HL-60/S4 treated with retinoic acid at 250 ng/mL for 4 days and 3 days (cell line): ENCODE measurements around the gene EIF4G3.
"Not testable (repeated sequence)": the region's sequence is repeated elsewhere in the genome, so short reads cannot be mapped to it uniquely, and the experiment has no call there.

Experiments
- in situ Hi-C: fragments of 300-500 bp; cut with MboI; formaldehyde crosslinking; loops from 2 replicates; pipeline ENCODE4 v1.7.0; 2022; ENCODE audit warnings: low sequenced_read_pairs

Gene EIF4G3

GRCh38 chr1:20837554-20838192, 339.0 kb downstream of the EIF4G3 start:
- in situ Hi-C loops = no loop called here

GRCh38 chr1:20836230-20836629, 340.5 kb downstream of the EIF4G3 start:
- in situ Hi-C loops = no loop called here

GRCh38 chr1:20834780-20835179, 341.9 kb downstream of the EIF4G3 start:
- in situ Hi-C loops = no loop called here

- in situ Hi-C loops = no loop called here
These were observed 342.5 kb downstream of the EIF4G3 start for GRCh38 chr1:20834192-20834591.

- in situ Hi-C loops = no loop called here
These were observed 346.3 kb downstream of the EIF4G3 start for GRCh38 chr1:20830378-20830777.

DNA sequence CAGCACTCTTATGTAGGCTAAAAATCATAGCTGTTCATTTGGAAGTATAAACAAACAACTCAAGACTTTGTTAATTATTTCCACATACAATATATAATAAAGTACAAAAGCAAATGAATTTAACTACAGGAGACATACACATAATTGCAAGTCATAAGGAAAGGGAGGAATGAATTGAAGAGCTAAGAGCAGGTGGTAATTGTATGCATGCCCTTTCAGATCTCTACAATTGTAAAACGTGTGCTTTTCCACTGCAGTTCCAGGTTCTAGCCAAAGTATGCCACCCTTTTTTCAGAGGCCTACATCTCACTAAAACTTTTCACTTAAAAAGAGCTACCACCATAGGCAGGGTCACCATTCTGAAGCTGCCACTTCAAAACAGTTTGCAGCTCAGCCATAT, 346.8 kb downstream of the EIF4G3 start:
- in situ Hi-C loops = no loop called here

DNA sequence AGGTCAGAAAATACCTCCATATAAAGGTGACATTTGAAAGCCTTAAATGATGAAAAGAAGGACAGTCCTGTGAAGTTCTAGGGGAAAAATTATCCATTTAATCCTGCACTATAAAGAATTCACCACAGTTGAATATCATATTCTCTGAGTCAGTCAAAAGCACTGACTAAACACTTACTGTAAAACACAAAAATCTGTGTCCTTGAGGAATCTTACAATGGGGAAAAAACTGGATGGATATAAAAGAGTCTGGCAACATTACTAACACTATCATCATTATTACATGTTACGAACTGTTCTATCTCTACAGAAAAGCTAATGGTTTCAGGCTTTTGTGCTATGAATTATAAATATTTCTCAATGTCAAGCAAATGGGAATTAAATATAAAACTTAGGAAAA, 347.2 kb downstream of the EIF4G3 start:
- in situ Hi-C loops = no loop called here

- in situ Hi-C loops = no loop called here
These were observed 352.9 kb downstream of the EIF4G3 start for GRCh38 chr1:20823845-20824244.

DNA sequence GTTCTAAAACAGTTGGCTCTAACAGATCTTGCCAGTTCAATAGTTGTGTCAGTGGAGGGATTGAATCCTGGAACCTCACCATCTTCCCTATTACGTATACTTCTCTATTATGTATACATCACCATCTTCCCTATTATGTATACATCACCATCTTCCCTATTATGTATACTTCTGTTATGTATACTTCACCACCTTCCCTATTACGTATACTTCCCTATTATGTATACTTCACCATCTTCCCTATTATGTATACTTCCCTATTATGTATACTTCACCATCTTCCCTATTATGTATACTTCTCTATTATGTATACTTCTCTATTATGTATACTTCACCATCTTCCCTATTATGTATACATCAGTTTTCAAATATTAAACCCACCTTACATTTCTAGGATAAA, 355.2 kb downstream of the EIF4G3 start:
- in situ Hi-C loops = no loop called here

DNA sequence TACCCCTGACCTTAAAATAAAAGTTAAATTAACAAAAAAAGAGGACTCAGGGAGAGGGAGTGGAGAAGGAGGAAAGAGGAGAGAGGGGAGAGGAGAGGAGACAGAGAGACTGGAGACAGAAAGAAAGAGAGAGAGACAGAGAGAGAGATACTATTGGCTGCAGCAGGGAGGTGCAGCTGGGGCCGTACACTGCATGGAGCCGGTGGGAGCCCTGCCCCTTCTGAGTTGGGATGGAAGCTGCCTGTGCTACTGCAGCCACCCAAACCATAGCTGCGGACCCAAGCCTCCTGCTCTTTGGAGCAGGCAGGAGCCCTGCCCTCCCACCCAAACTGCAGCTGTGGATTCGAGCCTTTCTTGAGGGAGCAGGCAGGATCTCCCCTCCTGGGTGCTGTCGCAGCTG, 356.9 kb downstream of the EIF4G3 start:
- in situ Hi-C loops = no loop called here

- in situ Hi-C loops = no loop called here
These were observed 362.2 kb downstream of the EIF4G3 start for GRCh38 chr1:20814534-20814871.

GRCh38 chr1:20811916-20812315, 364.8 kb downstream of the EIF4G3 start:
- in situ Hi-C loops = no loop called here

- in situ Hi-C loops = no loop called here
These were observed 383.5 kb downstream of the EIF4G3 start for GRCh38 chr1:20793236-20793635.

DNA sequence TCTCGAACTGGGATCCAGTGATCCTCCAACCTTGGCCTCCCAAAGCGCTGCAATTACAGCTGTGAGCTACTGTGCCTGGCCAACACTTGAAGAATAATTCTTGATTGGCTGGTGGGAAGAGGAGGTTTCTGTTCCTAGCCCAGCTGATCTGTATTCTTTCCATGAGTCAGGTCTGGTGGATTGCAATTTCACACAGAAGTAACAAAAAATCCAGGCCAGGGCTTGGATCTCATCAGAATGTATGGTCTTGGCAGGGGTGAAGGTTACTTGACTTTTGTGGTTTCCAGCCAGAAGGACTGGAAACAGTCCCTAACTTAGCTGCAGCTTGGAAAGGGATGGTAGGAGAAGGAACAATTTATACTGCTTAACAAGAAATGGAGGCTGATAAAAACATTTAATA, 384.5 kb downstream of the EIF4G3 start:
- in situ Hi-C loops = no loop called here

GRCh38 chr1:20790785-20791184, 385.9 kb downstream of the EIF4G3 start:
- in situ Hi-C loops = no loop called here

- in situ Hi-C loops = not testable (repeated sequence)
These were observed 387.1 kb downstream of the EIF4G3 start for GRCh38 chr1:20789598-20789997.

GRCh38 chr1:20787840-20788795, 388.6 kb downstream of the EIF4G3 start:
- in situ Hi-C loops = no loop called here

- in situ Hi-C loops = no loop called here
These were observed 389.5 kb downstream of the EIF4G3 start, which contains the start of gene HP1BP3 for GRCh38 chr1:20787029-20787839. HP1BP3 (minus strand) TSS chr1:20787307; CDS start chr1:20780440, 6,867 bp downstream.

- in situ Hi-C loops = no loop called here
These were observed 390.3 kb downstream of the EIF4G3 start for GRCh38 chr1:20786253-20787028.

DNA sequence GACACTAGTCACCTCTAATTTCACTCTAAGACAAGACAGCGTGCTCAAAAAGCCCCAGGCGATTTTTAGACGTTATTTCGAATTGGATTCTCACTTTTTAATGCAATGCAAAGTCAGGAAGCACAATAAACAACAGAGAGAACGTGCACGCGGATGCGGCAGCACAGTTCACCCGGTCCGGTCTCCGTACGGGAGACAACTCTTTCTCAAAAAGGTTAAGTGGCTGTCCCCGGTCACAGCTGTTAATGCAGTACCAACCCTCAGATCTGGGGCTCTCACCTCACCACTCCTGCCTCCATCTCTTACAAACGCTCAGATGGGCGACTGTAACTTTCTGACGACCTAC, 390.8 kb downstream of the EIF4G3 start:
- in situ Hi-C loops = no loop called here

DNA sequence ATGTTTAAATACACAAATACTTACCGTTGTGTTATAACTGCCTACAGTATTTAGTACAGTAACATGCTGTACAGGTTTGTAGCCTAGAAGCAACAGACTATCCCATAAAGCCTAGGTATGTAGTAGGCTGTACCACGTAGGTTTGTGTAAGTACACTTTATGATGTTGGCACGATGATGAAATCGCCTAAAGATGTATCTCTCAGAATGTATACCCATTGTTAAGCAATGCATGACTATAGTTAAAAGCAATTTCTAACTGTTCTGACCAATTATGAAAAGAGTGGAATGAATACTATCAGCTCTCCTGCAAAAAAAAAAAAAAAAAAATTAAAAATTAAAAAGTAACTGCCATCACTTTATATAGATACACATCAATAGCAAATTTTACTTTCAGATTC, 401.0 kb downstream of the EIF4G3 start:
- in situ Hi-C loops = no loop called here
